NCI-H748 treated with DMSO at 0.1 percent for 48 hours (cell line): ENCODE results near the gene DPF3.
A peak's percentile ranks its signal among the peaks of the same experiment; 100 is the strongest.

Experiments used
- DNase-seq: peaks from one replicate; lab custom pipeline; 2025; lab: John Stamatoyannopoulos, UW

The DPF3 gene

GRCh38 chr14:72904840-72905561 is 11.1 kb upstream of the DPF3 start:
- peak; percentile 64 for DNase-seq

- DNase-seq: no peak
Observed at GRCh38 chr14:72904218-72904617, 10.3 kb upstream of the DPF3 start.

GRCh38 chr14:72903716-72904115 is 9.8 kb upstream of the DPF3 start:
- no peak for DNase-seq

GRCh38 chr14:72902801-72903530 is 9.1 kb upstream of the DPF3 start:
- no peak for DNase-seq

GRCh38 chr14:72901361-72901760 is 7.5 kb upstream of the DPF3 start:
- DNase-seq: no peak

- DNase-seq: no peak
Observed at GRCh38 chr14:72898448-72898847, 4.5 kb upstream of the DPF3 start.

GRCh38 chr14:72894623-72895378 is 900 bp upstream of the DPF3 start:
- DNase-seq: peak; percentile 4

GRCh38 chr14:72894323-72894622 is 372 bp upstream of the DPF3 start:
- no peak for DNase-seq

- no peak for DNase-seq
Observed at GRCh38 chr14:72892879-72893635, 844 bp downstream of the DPF3 start.

GRCh38 chr14:72892103-72892878 is 1.6 kb downstream of the DPF3 start:
- DNase-seq: no peak

- no peak for DNase-seq
Observed at GRCh38 chr14:72891666-72892102, 2.2 kb downstream of the DPF3 start.

- no peak for DNase-seq
Observed at GRCh38 chr14:72889366-72889765, 4.5 kb downstream of the DPF3 start.

- no peak for DNase-seq
Observed at GRCh38 chr14:72888636-72889201, 5.2 kb downstream of the DPF3 start.

GRCh38 chr14:72888192-72888591 is 5.7 kb downstream of the DPF3 start:
- no peak for DNase-seq

GRCh38 chr14:72887514-72887913 is 6.4 kb downstream of the DPF3 start:
- no peak for DNase-seq

- DNase-seq: no peak
Observed at GRCh38 chr14:72884386-72884785, 9.5 kb downstream of the DPF3 start.

- no peak for DNase-seq
Observed at GRCh38 chr14:72883961-72884360, 9.9 kb downstream of the DPF3 start.

GRCh38 chr14:72883109-72883508 is 10.8 kb downstream of the DPF3 start:
- no peak for DNase-seq

- no peak for DNase-seq
Observed at GRCh38 chr14:72882463-72882862, 11.4 kb downstream of the DPF3 start.

GRCh38 chr14:72882047-72882446 is 11.9 kb downstream of the DPF3 start:
- no peak for DNase-seq

GRCh38 chr14:72881543-72881942 is 12.4 kb downstream of the DPF3 start:
- no peak for DNase-seq
